PC-3 (cell line): Measurements from ENCODE around the gene PPP1R17. TPM values are rescaled to one million over a fixed set of nuclear protein-coding genes. Genes with fewer than 3 reads are reported as not detected.

Source experiments
- ATAC-seq: fragments of 200-7000 bp; cut with Tn5 transposase; 2 replicates; pipeline ENCODE4 v1.9.1; 2020; ENCODE audit warnings: mild to moderate bottlenecking, moderate library complexity
- BruUV-seq: library from RNA; stranded (reverse); fragments of 400-500 nt; replicated peaks from 2 replicates; lab custom pipeline; 2021; lab: Mats Ljungman, UMichigan
- CTCF ChIA-PET: fragments of 300-600 bp; sonication (Branson Sonifier 250); formaldehyde crosslinking; loops from one replicate; lab custom pipeline; 2022; ENCODE audit warnings: antibody characterized with exemption; lab: Charles Lee
- POLR2A ChIA-PET: fragments of 300-600 bp; sonication (Branson Sonifier 250); formaldehyde crosslinking; loops from one replicate; lab custom pipeline; 2022; ENCODE audit warnings: antibody characterized with exemption; ENCODE audit not compliant: unreplicated experiment; lab: Charles Lee
- DNase-seq: peaks from one replicate; pipeline ENCODE4 v3.0.0-alpha.2; 2015
- H2AFZ ChIP-seq: fragments of 300-600 bp; sonication (generic); 2 replicates; pipeline ENCODE4 v1.6.0; 2016; ENCODE audit warnings: antibody characterized with exemption, low read length
- H3F3A ChIP-seq: fragments of 300-600 bp; sonication (generic); one replicate; pipeline ENCODE4 v1.6.0; 2017; ENCODE audit warnings: antibody characterized with exemption, low read length, control low read depth, mild to moderate bottlenecking; ENCODE audit not compliant: unreplicated experiment
- H3K27ac ChIP-seq: fragments of 300-600 bp; sonication (generic); 2 replicates; pipeline ENCODE4 v1.5.1; 2016; ENCODE audit warnings: mild to moderate bottlenecking, low read length
- H3K27me3 ChIP-seq: fragments of 300-600 bp; sonication (generic); 2 replicates; pipeline ENCODE4 v1.6.1; 2016; ENCODE audit warnings: low read length, mixed read lengths
- H3K36me3 ChIP-seq: fragments of 300-600 bp; sonication (generic); 2 replicates; pipeline ENCODE4 v1.6.1; 2016; ENCODE audit warnings: low read depth, mixed run types, low read length, mixed read lengths
- H3K4me1 ChIP-seq: fragments of 300-600 bp; sonication (generic); 2 replicates; pipeline ENCODE4 v1.5.1; 2016; ENCODE audit warnings: low read length; ENCODE audit not compliant: insufficient read depth
- H3K4me2 ChIP-seq: fragments of 300-600 bp; sonication (generic); 2 replicates; pipeline ENCODE4 v1.6.0; 2016; ENCODE audit warnings: low read length
- H3K4me3 ChIP-seq: fragments of 300-600 bp; sonication (generic); 2 replicates; pipeline ENCODE4 v1.5.1; 2016; ENCODE audit warnings: mild to moderate bottlenecking, low read length, mixed read lengths
- H3K79me2 ChIP-seq: fragments of 300-600 bp; sonication (generic); 2 replicates; pipeline ENCODE4 v1.6.1; 2017; ENCODE audit warnings: low read length, mixed read lengths
- H3K9ac ChIP-seq: fragments of 300-600 bp; sonication (generic); 2 replicates; pipeline ENCODE4 v1.6.0; 2016; ENCODE audit warnings: mild to moderate bottlenecking, low read length
- H3K9me2 ChIP-seq: fragments of 300-600 bp; sonication (generic); replicated peaks from 2 replicates; pipeline ENCODE4 v1.6.1; 2016; ENCODE audit warnings: mixed run types, low read length, mixed read lengths
- H3K9me3 ChIP-seq: fragments of 300-600 bp; sonication (generic); 2 replicates; pipeline ENCODE4 v1.6.1; 2016; ENCODE audit warnings: low read length, mixed read lengths
- H4K20me1 ChIP-seq: fragments of 300-600 bp; sonication (generic); 2 replicates; pipeline ENCODE4 v1.6.1; 2016; ENCODE audit warnings: low read length, mixed read lengths
- CTCF ChIP-seq: fragments of 300-600 bp; sonication (generic); conservative IDR thresholded peaks from 2 replicates; pipeline ENCODE4 v1.5.1; 2017; ENCODE audit warnings: antibody characterized with exemption, low read depth, mild to moderate bottlenecking, low read length
- EZH2 ChIP-seq: fragments of 300-600 bp; sonication (generic); IDR thresholded peaks from one replicate; pipeline ENCODE4 v1.6.1; 2017; ENCODE audit warnings: antibody characterized with exemption, mild to moderate bottlenecking, low read length; ENCODE audit not compliant: unreplicated experiment
- EZH2phosphoT487 ChIP-seq: fragments of 300-600 bp; sonication (generic); IDR thresholded peaks from 2 replicates; pipeline ENCODE4 v1.6.1; 2018; ENCODE audit warnings: mild to moderate bottlenecking, antibody characterized with exemption, low read length, borderline replicate concordance
- intact Hi-C: fragments of 100-400 bp; cut with micrococcal nuclease; formaldehyde crosslinking; loops from 2 replicates; pipeline ENCODE4 v1.9.0; 2023
- total RNA-seq: library from RNA; depleted of rRNA; stranded (reverse); fragments of >200 nt; gene quantifications from 2 replicates; pipeline ENCODE4 v1.2.3, GENCODE V29; 2014

PPP1R17 gene
- total RNA-seq, 1 experiment from 2014 or later = not detected

- BruUV-seq = no TSS peak
- POLR2A ChIA-PET = no interaction called here
- H3K4me2 ChIP-seq = no peak overlapping the region
- H3K27ac ChIP-seq = no peak overlapping the region
- ATAC-seq = no peak
- H3K9ac ChIP-seq = no peak overlapping the region
- no peaks in the 10 kb centered on the region for H3K9me3 ChIP-seq
- no peak overlapping the region for H2AFZ ChIP-seq
- intact Hi-C loops = no loop called here
- TF ChIP-seq CTCF (no peak), EZH2 (no peak), EZH2phosphoT487 (no peak)
- H3F3A ChIP-seq = no peaks in the 10 kb centered on the region
- no peaks in the 10 kb centered on the region for H3K36me3 ChIP-seq
- no peak for DNase-seq
- H3K4me1 ChIP-seq = no peaks in the 10 kb centered on the region
- H3K27me3 ChIP-seq = peaks cover 98% of the 10 kb centered on the region
- H4K20me1 ChIP-seq = no peaks in the 10 kb centered on the region
- CTCF ChIA-PET = no interaction called here
- no peaks in the 10 kb centered on the region for H3K79me2 ChIP-seq
- H3K4me3 ChIP-seq = no peak overlapping the region
- no peaks in the 10 kb centered on the region for H3K9me2 ChIP-seq
These were observed 2.0 kb downstream of the PPP1R17 start for GRCh38 chr7:31688996-31689395.

- Histone ChIP-seq H3K36me3 (no peaks in the 10 kb centered on the region), H3K9me3 (no peaks in the 10 kb centered on the region), H2AFZ (no peak overlapping the region), H3K4me1 (no peaks in the 10 kb centered on the region), H3K79me2 (no peaks in the 10 kb centered on the region), H3K4me3 (no peak overlapping the region), H4K20me1 (no peaks in the 10 kb centered on the region), H3K9ac (no peak overlapping the region), H3K27me3 (peaks cover 100% of the 10 kb centered on the region), H3K9me2 (no peaks in the 10 kb centered on the region), H3K27ac (no peak overlapping the region), H3K4me2 (no peak overlapping the region), H3F3A (no peaks in the 10 kb centered on the region)
- intact Hi-C loops = no loop called here
- TF ChIP-seq EZH2 (no peak), EZH2phosphoT487 (no peak), CTCF (no peak)
- BruUV-seq = no TSS peak
- ChIA-PET CTCF (no interaction called here), POLR2A (no interaction called here)
- no peak for ATAC-seq
- no peak for DNase-seq
These were observed 3.9 kb downstream of the PPP1R17 start for GRCh38 chr7:31690935-31691334.

DNA sequence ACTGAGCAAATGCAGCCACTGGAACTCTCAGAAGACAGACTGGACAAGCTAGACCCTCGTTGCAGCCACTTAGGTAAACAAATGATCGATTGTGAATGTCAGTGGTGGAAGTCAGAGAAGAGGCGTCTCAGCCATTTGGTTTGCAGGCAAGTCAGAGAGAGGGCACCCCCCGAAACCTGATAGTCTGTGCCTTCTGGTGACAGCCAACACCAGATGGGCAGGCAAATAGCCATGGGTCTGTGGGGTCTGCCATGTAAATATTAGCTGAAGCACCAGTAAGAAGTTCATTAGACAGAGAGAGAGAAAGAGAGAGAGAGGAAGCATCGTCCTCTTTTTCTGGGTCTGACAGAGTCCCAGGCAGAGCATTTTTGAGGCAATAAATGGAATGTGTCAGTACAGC lies 5.4 kb downstream of the PPP1R17 start:
- no peak for ATAC-seq
- POLR2A ChIA-PET = no interaction called here
- Histone ChIP-seq H3K9me3 (no peaks in the 10 kb centered on the region), H3K4me3 (no peak overlapping the region), H3K27me3 (peaks cover 100% of the 10 kb centered on the region), H3K27ac (no peak overlapping the region), H3K4me1 (no peaks in the 10 kb centered on the region), H3K79me2 (no peaks in the 10 kb centered on the region), H4K20me1 (no peaks in the 10 kb centered on the region), H2AFZ (no peak overlapping the region), H3F3A (no peaks in the 10 kb centered on the region), H3K36me3 (no peaks in the 10 kb centered on the region), H3K9me2 (no peaks in the 10 kb centered on the region), H3K9ac (no peak overlapping the region), H3K4me2 (no peak overlapping the region)
- DNase-seq = no peak
- intact Hi-C loops = no loop called here
- TF ChIP-seq EZH2 = no peak
- TF ChIP-seq EZH2phosphoT487 = no peak
- no peak for TF ChIP-seq CTCF
- CTCF ChIA-PET = no interaction called here
- BruUV-seq = no TSS peak
